Breast epithelium (tissue), 4 donors: ENCODE data around the gene GPC6. TPM values are rescaled to one million over a fixed set of nuclear protein-coding genes. Genes with fewer than 3 reads are reported as not detected.
A peak's percentile ranks its signal among the peaks of the same experiment; 100 is the strongest.

ENCODE experiments used
- DNase-seq, 2 donors: peaks; one replicate each; pipeline ENCODE4 v3.0.0-alpha.2; 2019; ENCODE audit warnings: low spot score in 2 of 2
- H3K27ac ChIP-seq, 2 donors: fragments of 200-600 bp; sonication (generic) in 1 of 2; one replicate each; pipeline ENCODE4 v1.5.1; 2016 to 2019; ENCODE audit warnings: mild to moderate bottlenecking in 1 of 2
- H3K27me3 ChIP-seq, 2 donors: fragments of 200-600 bp; sonication (generic) in 1 of 2; one replicate each; pipeline versions ENCODE4 v1.5.1 to v1.6.0; 2017 to 2019; ENCODE audit warnings: control low read depth in 1 of 2, mild to moderate bottlenecking in 1 of 2
- H3K36me3 ChIP-seq: fragments of 200-600 bp; one replicate; pipeline ENCODE4 v1.5.1; 2019
- H3K4me1 ChIP-seq, 2 donors: fragments of 200-600 bp; sonication (generic); one replicate each; pipeline ENCODE4 v1.5.1; 2016 to 2019; ENCODE audit warnings: control low read depth in 1 of 2
- H3K4me3 ChIP-seq, 3 donors: fragments of 200-600 bp; sonication (generic); 1 replicate in 2 of 3; 2 replicates in 1 of 3; pipeline ENCODE4 v1.5.1; 2016 to 2019; ENCODE audit warnings: mild to moderate bottlenecking in 3 of 3, moderate library complexity in 2 of 3
- H3K9me3 ChIP-seq, 2 donors: fragments of 200-600 bp; sonication (generic) in 1 of 2; one replicate each; pipeline ENCODE4 v1.5.1; 2016 to 2019; ENCODE audit warnings: control low read depth in 1 of 2
- POLR2A ChIP-seq: fragments of 450-650 bp; IDR thresholded peaks from one replicate; pipeline ENCODE4 v1.6.1; 2016; ENCODE audit warnings: antibody characterized with exemption, mild to moderate bottlenecking, moderate library complexity
- POLR2AphosphoS5 ChIP-seq, 3 donors: sonication (generic); formaldehyde crosslinking; IDR thresholded peaks; one replicate each; pipeline ENCODE4 v1.6.1; 2017; ENCODE audit warnings: antibody characterized with exemption in 3 of 3
- intact Hi-C: fragments of 100-400 bp; cut with DNase I; formaldehyde crosslinking; loops from one replicate; pipeline ENCODE4 v1.15.1; 2023; ENCODE audit warnings: low total_unique reads
- total RNA-seq, 3 donors: library from RNA; depleted of rRNA; stranded (reverse); fragments of >200 nt; gene quantifications; one replicate each; pipeline ENCODE4 v1.1.0, GENCODE V29; 2016
- TF ChIP-seq, protein P1 (sequence below), 3 donors: fragments of 450-650 bp; IDR thresholded peaks; one replicate each; pipeline ENCODE4 v1.5.1; 2016 to 2017; ENCODE audit warnings: antibody characterized with exemption in 3 of 3, mild to moderate bottlenecking in 3 of 3, moderate library complexity in 3 of 3

GPC6 gene
- total RNA-seq, 3 donors from 2014 or later = 3.5 to 44.0 (median 4.9) TPM

DNA sequence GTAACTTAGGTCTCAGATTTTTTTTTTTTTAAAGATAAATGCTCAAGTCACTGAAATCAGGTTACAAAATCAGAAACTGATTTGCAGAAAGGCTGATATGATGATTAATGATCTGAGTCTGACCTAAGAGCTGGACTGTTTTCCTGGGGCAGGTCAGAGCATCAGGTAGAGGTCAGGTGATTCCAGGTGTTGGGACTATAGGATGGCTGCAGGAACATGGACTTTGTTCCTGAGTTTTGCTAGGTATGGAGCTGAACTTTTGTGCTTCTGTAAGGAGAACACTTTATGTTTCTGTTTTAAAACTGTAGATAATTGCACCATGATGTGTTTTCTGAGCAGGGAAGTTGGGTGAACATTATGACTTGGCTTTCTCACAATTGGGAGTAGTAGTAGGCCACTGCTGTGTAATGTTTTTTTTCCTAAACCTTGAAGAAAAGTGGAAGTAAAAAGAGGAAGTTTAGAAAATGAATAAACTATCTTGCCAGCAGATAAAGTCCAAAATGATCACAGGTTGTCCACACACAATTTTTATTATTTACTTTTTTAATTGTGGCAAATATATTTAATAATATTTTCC, 955.7 kb downstream of the GPC6 start:
- H3K4me3 ChIP-seq = no peak overlapping the region
- H3K4me1 ChIP-seq = no peaks in the 10 kb centered on the region
- no peaks in the 10 kb centered on the region for H3K27me3 ChIP-seq
- no peak overlapping the region for H3K27ac ChIP-seq
- no peaks in the 10 kb centered on the region for H3K9me3 ChIP-seq
- intact Hi-C loops = no loop called here
- TF ChIP-seq POLR2AphosphoS5 (IDR thresholded peaks at IDR 0.05) (no peak), POLR2A (no peak)
- TF ChIP-seq, protein P1, sequence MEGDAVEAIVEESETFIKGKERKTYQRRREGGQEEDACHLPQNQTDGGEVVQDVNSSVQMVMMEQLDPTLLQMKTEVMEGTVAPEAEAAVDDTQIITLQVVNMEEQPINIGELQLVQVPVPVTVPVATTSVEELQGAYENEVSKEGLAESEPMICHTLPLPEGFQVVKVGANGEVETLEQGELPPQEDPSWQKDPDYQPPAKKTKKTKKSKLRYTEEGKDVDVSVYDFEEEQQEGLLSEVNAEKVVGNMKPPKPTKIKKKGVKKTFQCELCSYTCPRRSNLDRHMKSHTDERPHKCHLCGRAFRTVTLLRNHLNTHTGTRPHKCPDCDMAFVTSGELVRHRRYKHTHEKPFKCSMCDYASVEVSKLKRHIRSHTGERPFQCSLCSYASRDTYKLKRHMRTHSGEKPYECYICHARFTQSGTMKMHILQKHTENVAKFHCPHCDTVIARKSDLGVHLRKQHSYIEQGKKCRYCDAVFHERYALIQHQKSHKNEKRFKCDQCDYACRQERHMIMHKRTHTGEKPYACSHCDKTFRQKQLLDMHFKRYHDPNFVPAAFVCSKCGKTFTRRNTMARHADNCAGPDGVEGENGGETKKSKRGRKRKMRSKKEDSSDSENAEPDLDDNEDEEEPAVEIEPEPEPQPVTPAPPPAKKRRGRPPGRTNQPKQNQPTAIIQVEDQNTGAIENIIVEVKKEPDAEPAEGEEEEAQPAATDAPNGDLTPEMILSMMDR (IDR thresholded peaks at IDR 0.05) = no peak
- no peak for DNase-seq
- no peaks in the 10 kb centered on the region for H3K36me3 ChIP-seq

DNA sequence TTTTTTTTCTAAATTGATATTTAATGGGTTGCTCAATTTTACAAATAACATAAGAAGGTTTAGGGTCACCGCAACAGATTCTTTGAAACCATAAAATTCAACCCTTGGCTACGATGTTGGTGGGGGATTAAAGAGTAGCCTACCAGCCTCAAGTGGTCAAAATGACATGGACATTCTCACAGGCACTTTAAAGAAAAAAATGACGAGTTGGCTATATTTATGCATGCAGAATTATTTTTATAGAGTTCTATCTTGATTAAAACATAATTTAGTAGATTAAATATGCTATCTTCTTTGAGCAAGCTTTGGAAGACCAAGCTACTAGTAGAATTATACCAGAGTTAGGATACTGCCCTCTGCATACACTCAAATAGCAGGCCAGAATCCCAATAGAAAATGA, 959.9 kb downstream of the GPC6 start:
- no peaks in the 10 kb centered on the region for H3K4me1 ChIP-seq
- TF ChIP-seq, protein P1 (IDR thresholded peaks at IDR 0.05) = no peak
- TF ChIP-seq POLR2AphosphoS5 (IDR thresholded peaks at IDR 0.05) = no peak
- TF ChIP-seq POLR2A = no peak
- intact Hi-C loops = no loop called here
- H3K27me3 ChIP-seq = no peaks in the 10 kb centered on the region
- H3K9me3 ChIP-seq = no peaks in the 10 kb centered on the region
- no peak overlapping the region for H3K4me3 ChIP-seq
- H3K36me3 ChIP-seq = no peaks in the 10 kb centered on the region
- no peak overlapping the region for H3K27ac ChIP-seq
- DNase-seq = no peak

DNA sequence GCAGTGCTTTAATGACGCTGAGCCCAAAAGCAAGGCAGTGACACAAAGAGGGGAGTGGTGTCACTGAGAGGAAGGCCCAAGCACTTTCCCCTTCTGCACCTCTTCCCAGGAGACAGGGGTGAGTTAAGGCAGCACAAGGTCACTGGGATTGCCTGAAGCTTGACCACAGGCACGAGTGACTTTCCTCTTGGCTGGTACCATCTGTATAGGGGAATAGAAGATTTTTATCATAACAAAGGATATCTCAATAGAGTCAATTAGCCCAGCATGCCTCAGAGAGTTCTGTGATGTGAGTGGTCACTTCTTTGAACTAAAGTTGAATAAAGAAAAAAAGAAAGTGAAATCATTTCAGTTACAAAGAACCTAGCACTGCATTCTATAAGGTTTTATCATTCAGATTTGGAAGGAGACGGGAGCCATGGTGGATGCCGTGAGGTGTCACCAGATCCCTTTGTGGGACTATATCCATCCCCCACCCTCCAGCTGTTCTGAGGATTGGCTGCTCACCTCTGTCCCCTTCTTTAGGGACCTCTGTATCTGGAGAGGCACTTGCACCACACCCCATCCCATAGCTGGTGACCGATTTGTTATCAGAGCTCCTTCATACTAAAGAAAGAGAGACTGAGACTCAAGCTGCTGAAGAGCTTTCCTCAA, 961.7 kb downstream of the GPC6 start:
- intact Hi-C loops = no loop called here
- DNase-seq = no peak
- Histone ChIP-seq H3K27ac (no peak overlapping the region), H3K4me3 (no peak overlapping the region), H3K4me1 (no peaks in the 10 kb centered on the region), H3K9me3 (no peaks in the 10 kb centered on the region), H3K36me3 (no peaks in the 10 kb centered on the region), H3K27me3 (no peaks in the 10 kb centered on the region)
- TF ChIP-seq POLR2AphosphoS5 (IDR thresholded peaks at IDR 0.05) = no peak
- TF ChIP-seq, protein P1 (IDR thresholded peaks at IDR 0.05) = no peak
- TF ChIP-seq POLR2A = no peak

DNA sequence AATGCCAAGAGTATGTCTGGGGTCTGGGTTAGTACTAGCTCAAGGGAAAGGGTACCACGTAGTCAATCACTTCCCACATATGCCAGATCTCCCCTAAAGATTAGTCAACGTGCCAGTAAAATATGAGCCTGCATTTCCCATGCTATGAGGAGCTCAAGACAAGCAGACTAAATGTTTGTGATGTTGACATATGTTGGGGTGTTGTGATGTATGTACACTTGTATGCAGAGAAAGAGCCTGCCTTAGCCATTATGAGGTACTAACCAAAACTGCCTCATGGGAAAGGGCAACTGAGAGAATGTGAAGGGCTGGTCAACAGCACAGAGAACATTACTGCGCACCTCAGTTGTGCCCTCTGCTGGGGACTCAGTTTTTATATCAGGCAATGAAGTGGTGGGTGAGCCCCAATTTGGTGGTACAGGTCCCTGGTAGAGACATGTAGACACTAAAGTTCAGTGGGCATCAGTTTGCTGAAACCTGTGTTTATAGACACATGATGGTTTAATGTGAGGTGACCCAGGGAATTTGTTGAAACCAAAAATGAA, 965.9 kb downstream of the GPC6 start:
- H3K4me3 ChIP-seq = no peak overlapping the region
- no peaks in the 10 kb centered on the region for H3K4me1 ChIP-seq
- no peaks in the 10 kb centered on the region for H3K9me3 ChIP-seq
- DNase-seq = no peak
- H3K27me3 ChIP-seq = no peaks in the 10 kb centered on the region
- no peaks in the 10 kb centered on the region for H3K36me3 ChIP-seq
- H3K27ac ChIP-seq = no peak overlapping the region
- intact Hi-C loops = loop anchor here (10.0 kb wide), 1 partner anchor 1998 kb away; no protein-coding TSS in a partner anchor
- TF ChIP-seq, protein P1 (IDR thresholded peaks at IDR 0.05) = peak in 1 of 3 donors; percentile 11
- no peak for TF ChIP-seq POLR2A

DNA sequence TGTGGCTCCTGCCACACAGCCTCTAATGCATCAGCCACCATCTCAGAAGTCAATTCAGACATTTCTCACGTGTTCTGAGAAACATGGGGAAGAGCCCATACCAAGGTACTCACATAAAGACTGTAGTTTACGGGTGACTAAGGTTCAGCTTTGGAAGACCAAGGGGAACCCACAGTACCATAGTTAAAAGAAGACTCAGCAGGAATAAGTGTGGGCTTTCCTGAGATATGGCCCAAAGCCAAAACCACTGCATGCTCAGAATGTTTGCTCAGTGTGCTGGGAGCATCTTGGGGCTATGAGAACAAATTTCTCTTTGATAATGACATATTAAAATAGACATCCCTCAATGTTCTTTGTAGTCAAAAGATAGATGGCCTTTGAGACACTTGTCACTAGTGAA, 969.1 kb downstream of the GPC6 start:
- Histone ChIP-seq H3K27me3 (no peaks in the 10 kb centered on the region), H3K27ac (no peak overlapping the region), H3K4me3 (no peak overlapping the region), H3K4me1 (no peaks in the 10 kb centered on the region), H3K36me3 (no peaks in the 10 kb centered on the region), H3K9me3 (no peaks in the 10 kb centered on the region)
- intact Hi-C loops = loop anchor here (10.0 kb wide), 1 partner anchor 2001 kb away; no protein-coding TSS in a partner anchor
- TF ChIP-seq, protein P1 (IDR thresholded peaks at IDR 0.05) = no peak
- TF ChIP-seq POLR2A = no peak
- DNase-seq = no peak
